HG03342 (cell line): ENCODE measurements around the gene COL5A1.
A peak's percentile ranks its signal among the peaks of the same experiment; 100 is the strongest.
"Not testable (repeated sequence)": the region's sequence is repeated elsewhere in the genome, so short reads cannot be mapped to it uniquely, and the experiment has no call there.

ENCODE experiments used
- ATAC-seq: cut with Tn5 transposase; IDR thresholded peaks from one replicate; pipeline ENCODE4 v1.9.1; 2021; ENCODE audit warnings: mild to moderate bottlenecking, moderate library complexity; ENCODE audit not compliant: unreplicated experiment

Gene COL5A1

DNA sequence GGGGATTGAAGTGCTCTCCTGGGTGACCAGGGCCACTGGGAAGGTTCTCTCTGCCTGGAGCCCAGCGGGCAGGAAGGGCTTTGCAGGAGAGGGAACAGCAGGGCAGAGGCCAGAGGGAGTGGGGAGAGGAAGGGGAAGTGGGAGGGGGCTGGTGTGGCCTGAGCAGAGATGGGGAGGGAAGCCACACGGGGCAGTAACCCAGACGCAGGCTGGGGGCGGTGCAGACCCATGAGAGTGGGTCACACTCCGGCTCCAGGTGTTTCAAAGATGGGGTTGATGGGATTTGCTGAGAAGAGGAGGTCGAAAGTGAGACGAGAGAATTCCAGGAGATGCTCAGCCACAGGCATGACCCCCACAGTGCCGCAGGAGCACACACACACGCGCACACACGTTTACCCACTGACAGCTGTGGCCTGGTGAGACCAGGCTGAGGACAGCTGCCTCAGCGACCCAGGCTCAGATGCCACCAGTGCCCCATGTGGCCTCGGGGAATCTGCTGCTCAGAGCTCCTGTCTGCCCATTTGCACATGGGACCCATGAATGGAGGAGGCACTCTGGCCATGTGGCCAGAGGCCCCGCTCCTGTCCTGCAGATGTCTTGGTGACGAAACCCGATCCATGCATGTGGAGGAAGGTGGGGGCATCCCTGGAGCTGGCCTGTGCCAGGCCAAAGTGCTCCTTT is 206.3 kb downstream of the COL5A1 start:
- no peak for ATAC-seq

GRCh38 chr9:134848504-134848903 is 206.9 kb downstream of the COL5A1 start:
- ATAC-seq, result no peak

DNA sequence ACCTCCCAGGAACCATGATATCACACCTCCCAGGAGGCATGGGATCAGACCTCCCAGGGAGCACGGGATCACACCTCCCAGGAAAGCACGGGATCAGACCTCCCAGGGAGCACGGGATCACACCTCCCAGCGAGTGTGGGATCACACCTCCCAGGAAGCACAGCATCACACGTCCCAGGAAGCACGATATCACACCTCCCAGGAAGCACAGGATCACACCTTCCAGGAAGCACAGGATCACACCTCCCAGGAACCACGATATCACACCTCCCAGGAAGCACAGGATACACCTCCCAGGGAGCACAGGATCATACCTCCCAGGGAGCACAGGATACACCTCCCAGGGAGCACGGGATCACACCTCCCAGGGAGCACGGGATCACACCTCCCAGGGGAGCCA is 209.0 kb downstream of the COL5A1 start:
- ATAC-seq, result no peak

DNA sequence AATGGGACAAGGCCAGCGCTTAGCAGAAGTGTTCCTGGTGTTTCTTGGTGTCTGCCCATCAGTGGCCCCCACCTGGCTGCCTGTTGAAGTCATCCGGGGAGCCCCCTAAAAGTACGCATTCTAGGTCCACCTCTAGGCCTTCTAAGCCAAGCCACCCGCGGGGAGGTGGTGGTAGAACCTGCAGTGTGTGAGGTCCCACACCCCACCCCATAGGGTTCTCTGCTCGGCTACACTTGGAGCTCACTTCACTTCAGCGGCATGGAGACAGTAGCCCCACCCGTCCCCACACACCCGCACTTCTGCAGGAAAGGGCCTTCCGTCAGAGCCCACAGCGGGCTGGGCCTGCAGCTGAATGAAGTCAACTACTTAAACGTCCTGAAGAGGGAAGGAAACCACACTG is 209.4 kb downstream of the COL5A1 start:
- ATAC-seq, result no peak

- ATAC-seq, result no peak
Observed at GRCh38 chr9:134852906-134853654, 211.5 kb downstream of the COL5A1 start.

DNA sequence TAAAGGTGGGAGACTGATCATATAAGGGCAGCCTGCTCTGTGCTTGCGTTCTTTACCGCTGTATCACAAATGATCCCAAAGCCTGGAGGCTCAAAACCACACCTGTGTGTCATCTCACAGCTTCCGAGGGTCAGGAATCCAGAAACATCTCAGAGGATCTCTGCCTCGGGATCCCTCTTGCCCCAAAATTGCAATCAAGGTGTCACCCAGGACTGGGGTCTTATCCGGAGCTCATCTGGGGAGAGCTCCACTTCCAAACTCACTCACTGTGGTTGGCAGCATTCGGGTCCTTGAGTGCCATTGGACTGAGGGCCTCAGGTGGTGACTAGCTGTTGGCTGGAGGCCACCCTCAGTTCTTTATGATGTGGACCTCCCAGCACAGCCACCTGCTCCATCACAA is 212.3 kb downstream of the COL5A1 start:
- no peak for ATAC-seq

DNA sequence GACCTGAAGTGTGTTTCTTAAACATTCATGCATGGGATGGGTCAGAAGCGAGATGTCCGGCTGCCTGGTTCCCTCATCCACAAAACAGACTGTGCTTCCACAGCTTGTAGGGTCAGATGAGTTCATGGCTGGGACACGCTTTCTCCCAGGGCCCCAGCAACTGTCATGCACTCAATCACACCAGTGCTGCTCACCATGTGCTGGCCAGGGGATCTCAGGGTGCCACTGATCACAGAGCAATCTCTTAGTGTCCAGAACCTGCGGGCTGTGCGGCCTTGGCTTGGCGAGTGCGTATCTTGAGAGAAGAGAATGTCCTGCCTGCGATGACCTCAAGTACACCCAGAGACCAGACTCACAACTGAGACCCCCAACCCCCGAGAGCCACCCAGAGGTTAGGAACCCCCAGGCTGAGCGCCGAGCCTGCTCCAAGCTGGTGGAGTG is 213.0 kb downstream of the COL5A1 start:
- ATAC-seq, result no peak

DNA sequence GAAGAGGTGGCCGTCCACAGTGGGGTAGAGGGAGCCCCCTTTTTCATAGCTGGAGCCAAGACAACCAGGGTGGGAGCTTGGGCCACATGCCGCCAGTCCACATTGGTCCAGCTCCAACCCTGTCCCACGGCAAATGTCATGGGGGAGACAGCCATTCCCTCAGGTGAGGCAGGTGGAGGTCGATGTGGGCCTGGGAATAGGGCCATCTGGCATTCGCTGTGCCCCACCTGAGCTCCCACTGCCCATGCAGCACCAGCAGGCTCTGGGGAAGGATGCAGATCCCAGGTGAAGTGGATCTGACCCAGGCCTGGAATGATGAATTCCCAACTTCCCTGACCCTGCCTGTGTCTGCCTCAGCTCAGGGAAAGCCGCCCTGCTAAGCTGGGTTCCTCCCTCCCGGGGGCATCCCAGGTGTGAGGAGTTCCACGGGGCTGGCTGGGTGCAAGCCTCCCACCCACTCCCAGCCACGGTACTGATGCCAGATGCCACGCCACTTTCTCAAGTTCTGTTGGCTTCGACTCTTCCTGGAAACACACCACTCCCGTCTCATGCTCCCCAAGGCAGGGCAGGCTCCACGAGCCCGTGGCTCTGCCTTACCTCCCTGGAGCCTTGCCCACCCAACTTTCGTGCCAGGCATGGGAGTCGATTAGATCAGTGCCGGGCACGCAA is 213.8 kb downstream of the COL5A1 start:
- ATAC-seq, result no peak

- no peak for ATAC-seq
Observed at GRCh38 chr9:134855900-134856377, 214.3 kb downstream of the COL5A1 start.

GRCh38 chr9:134857451-134857850 is 215.8 kb downstream of the COL5A1 start:
- not testable (repeated sequence) for ATAC-seq

DNA sequence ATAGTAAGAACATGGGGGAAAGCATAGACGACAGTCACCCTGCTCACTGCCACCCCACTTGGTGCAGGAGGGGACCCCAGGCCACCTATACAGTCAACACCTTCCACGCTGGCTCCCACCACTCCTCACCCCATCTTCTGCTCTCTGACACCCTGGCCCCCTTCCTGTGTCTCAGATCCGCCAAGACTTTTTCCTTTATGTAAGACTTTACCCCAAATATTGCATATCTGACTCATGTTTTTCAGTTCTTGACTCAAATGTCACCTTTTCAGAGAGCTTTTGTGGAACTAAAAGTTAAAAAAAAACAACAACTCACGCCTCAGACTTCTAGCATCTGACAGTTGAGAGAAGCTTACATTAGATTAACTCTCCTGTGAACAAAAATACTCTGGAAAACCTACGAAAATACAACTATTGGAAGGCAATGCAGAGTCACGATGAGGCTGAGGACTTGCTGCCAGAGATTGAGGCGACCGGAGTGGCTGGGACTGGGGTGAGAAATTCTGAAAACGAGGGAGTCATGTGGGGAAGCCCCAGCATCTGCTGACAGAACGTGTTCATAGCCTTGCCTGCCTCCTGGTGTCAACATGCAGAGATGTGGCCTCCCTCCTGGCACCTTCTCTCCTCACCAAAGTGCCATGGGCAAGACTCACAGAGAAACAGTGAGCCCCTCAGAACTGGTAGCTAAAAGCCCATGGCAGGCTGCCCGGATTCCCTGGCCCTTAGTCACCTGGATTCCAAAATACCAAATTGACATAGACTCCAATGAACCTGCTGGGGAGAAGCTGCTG is 216.6 kb downstream of the COL5A1 start:
- peak; percentile 85 for ATAC-seq

- ATAC-seq, result no peak
Observed at GRCh38 chr9:134860510-134860909, 218.9 kb downstream of the COL5A1 start.

GRCh38 chr9:134861595-134862334 is 220.2 kb downstream of the COL5A1 start:
- no peak for ATAC-seq

DNA sequence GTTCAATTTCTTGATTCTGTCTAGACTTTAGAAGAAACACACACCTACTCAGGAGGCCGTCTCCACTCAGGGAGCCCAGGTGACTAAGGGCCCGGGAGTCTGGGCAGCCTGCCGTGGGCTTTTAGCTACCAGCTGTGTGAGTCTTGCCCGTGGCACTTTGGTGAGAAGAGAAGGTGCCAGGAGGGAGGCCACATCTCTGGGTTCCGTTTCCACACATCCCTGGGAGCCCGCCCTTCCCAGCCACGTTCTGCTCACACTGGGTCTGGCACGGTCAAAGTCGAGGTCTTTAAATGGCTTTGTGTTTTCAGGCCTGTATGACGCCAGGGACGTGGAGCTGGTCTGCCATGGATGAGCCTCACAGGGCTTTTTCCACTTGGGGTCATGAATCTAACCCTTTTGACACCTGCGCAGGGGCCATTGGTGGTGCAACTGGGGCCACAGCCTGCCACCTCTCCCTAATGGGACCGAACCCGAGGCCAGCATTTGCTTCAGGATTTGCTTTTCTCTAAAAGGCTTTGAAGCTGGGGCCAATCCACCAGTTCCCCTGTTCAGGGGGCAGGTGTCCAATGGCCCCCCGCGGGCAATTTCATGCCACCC is 221.8 kb downstream of the COL5A1 start:
- ATAC-seq, result no peak

- no peak for ATAC-seq
Observed at GRCh38 chr9:134863941-134864820, 222.6 kb downstream of the COL5A1 start.

GRCh38 chr9:134864821-134865190 is 223.2 kb downstream of the COL5A1 start:
- ATAC-seq, result no peak

DNA sequence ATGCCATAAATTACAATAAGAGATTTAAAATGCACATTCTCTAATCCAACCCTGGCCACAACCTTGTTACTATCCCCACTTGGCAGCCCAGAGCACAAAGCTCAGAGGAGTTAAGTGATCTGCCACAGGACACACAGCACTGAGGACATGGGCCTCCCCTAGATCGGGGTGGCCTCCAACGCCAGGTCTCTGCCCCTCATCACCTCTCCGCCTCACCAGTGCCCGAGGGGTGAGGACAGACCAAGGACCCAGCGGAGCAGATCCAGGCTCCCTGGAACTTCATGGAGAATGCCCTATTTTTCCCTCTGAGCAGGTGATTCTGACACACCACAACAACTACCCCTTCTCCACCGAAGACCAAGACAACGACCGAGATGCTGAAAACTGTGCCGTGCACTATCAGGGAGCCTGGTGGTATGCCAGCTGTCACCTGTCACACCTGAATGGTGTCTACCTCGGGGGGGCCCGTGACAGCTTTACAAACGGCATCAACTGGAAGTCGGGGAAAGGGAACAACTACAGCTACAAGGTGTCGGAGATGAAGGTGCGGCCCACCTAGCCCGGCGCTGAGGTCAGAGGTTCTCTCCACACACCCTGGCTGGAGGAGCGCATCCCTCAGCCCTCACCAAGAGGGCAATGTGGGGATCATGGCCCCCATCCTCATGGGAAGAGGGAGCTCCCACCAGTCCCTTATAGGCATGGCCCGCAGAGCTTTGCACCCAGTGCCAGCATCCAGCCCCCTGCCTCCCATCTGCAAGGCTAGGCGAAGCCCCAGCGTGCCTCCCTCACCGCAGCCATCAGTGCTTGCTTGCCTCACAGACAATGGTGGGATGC is 226.5 kb downstream of the COL5A1 start:
- no peak for ATAC-seq
